K562 (cell line): ENCODE measurements around the gene SLC22A15. TPM values are rescaled to one million over a fixed set of nuclear protein-coding genes. Genes with fewer than 3 reads are reported as not detected.

ENCODE experiments used
- ATAC-seq: fragments of 200-7000 bp; cut with Tn5 transposase; 3 replicates; pipeline ENCODE4 v1.9.1; 2020; ENCODE audit warnings: moderate library complexity
- BruUV-seq: library from RNA; stranded (reverse); fragments of 400-500 nt; replicated peaks from 2 replicates; lab custom pipeline; 2021; lab: Mats Ljungman, UMichigan
- CTCF ChIA-PET: fragments of 300-600 bp; formaldehyde crosslinking; extraction: SDS; loops from one replicate; lab custom pipeline; 2021; ENCODE audit warnings: low intra/inter-chr PET ratio; lab: Yijun Ruan, JAX
- POLR2A ChIA-PET: fragments of 300-600, 350-650 bp; sonication (Branson Sonifier 250); formaldehyde crosslinking; extraction: SDS; loops from one replicate; lab custom pipeline; 2021; ENCODE audit warnings: antibody characterized with exemption, inconsistent platforms; lab: Yijun Ruan, JAX
- DNase-seq, 4 experiments: peaks; one replicate each; pipeline versions ENCODE4 v3.0.0 to v3.0.0-alpha.2; 2011 to 2018; ENCODE audit warnings: low spot score in 3 of 4, mixed read lengths in 3 of 4; ENCODE audit errors: extremely low read depth in 1 of 4
- FAIRE-seq: peaks from 2 replicates; lab custom pipeline; 2011; peaks lifted over from hg19 to GRCh38; lab: Jason Lieb, UNC
- H2AFZ ChIP-seq: 2 replicates; pipeline ENCODE4 v1.6.0; 2011; ENCODE audit warnings: low read depth, low read length, control low read depth, inconsistent platforms
- H3K27ac ChIP-seq: fragments of 200-600 bp; 3 replicates; pipeline ENCODE4 v1.8.0; 2011; ENCODE audit warnings: low read depth, mild to moderate bottlenecking, control low read depth, inconsistent platforms, low read length, moderate library complexity, mixed read lengths; ENCODE audit errors: extremely low read depth
- H3K27me3 ChIP-seq, 2 experiments: fragments of 300-600 bp in 1 of 2; 2 replicates in 1 of 2; 3 replicates in 1 of 2; pipeline versions ENCODE4 v1.6.0 to v1.8.0; 2011; ENCODE audit warnings: inconsistent platforms in 2 of 2, low read length in 2 of 2, mild to moderate bottlenecking in 1 of 2, mixed read lengths in 1 of 2, moderate library complexity in 1 of 2; ENCODE audit not compliant: control insufficient read depth in 2 of 2, insufficient read depth in 2 of 2
- H3K36me3 ChIP-seq: fragments of 300-600 bp; 3 replicates; pipeline ENCODE4 v1.8.0; 2011; ENCODE audit warnings: mild to moderate bottlenecking, low read length, inconsistent platforms; ENCODE audit not compliant: control insufficient read depth, insufficient read depth
- H3K4me1 ChIP-seq, 2 experiments: fragments of 200-600 bp in 1 of 2; replicated peaks in 1 of 2; 2 replicates in 1 of 2; 3 replicates in 1 of 2; pipeline versions ENCODE4 v1.5.1 to v1.8.0; 2011; ENCODE audit warnings: inconsistent platforms in 2 of 2, low read length in 2 of 2, mild to moderate bottlenecking in 1 of 2, mixed read lengths in 1 of 2, moderate library complexity in 1 of 2; ENCODE audit not compliant: control insufficient read depth in 2 of 2, insufficient read depth in 2 of 2
- H3K4me2 ChIP-seq: 2 replicates; pipeline ENCODE4 v1.6.1; 2011; ENCODE audit warnings: low read length, control low read depth, inconsistent platforms, mixed read lengths; ENCODE audit not compliant: insufficient read depth
- H3K4me3 ChIP-seq: fragments of 200-600 bp; sonication (generic), shearing (Covaris generic); 2 replicates; pipeline ENCODE4 v1.5.1; 2016; ENCODE audit warnings: control low read depth, inconsistent platforms
- H3K79me2 ChIP-seq: fragments of 200-600 bp; 3 replicates; pipeline ENCODE4 v1.8.0; 2011; ENCODE audit warnings: low read length, inconsistent platforms; ENCODE audit not compliant: control insufficient read depth, insufficient read depth
- H3K9ac ChIP-seq, 2 experiments: 2 replicates each; pipeline versions ENCODE4 v1.6.0 to v1.6.1; 2011; ENCODE audit warnings: low read depth in 2 of 2, low read length in 2 of 2, control low read depth in 1 of 2, inconsistent platforms in 1 of 2, mild to moderate bottlenecking in 1 of 2, mixed read lengths in 1 of 2; ENCODE audit not compliant: insufficient read depth in 1 of 2
- H3K9me1 ChIP-seq: one replicate; pipeline ENCODE4 v1.6.0; 2011; ENCODE audit warnings: inconsistent platforms, mild to moderate bottlenecking, low read length, moderate library complexity; ENCODE audit not compliant: control insufficient read depth, insufficient read depth
- H3K9me3 ChIP-seq: replicated peaks from 2 replicates; pipeline ENCODE4 v1.5.1; 2011; ENCODE audit warnings: low read depth, low read length, inconsistent platforms; ENCODE audit not compliant: control insufficient read depth, insufficient read depth
- H4K20me1 ChIP-seq: replicated peaks from 2 replicates; pipeline ENCODE4 v1.6.1; 2011; ENCODE audit warnings: low read length, inconsistent platforms, mixed read lengths; ENCODE audit not compliant: control insufficient read depth, insufficient read depth
- ARID4B ChIP-seq: sonication (generic); formaldehyde crosslinking; IDR thresholded peaks from 2 replicates; pipeline ENCODE4 v1.8.0; 2022; ENCODE audit warnings: mild to moderate bottlenecking, missing genetic modification reagents
- HMG20B ChIP-seq: fragments of 250-450 bp; sonication (Bioruptor Pico); IDR thresholded peaks from 2 replicates; pipeline ENCODE4 v1.5.0; 2021; ENCODE audit warnings: mild to moderate bottlenecking
- RBM15 ChIP-seq: fragments of 200-400 bp; formaldehyde crosslinking; IDR thresholded peaks from 2 replicates; pipeline ENCODE4 v1.6.1; 2018; ENCODE audit warnings: mild to moderate bottlenecking, low read length, moderate library complexity; ENCODE audit not compliant: insufficient read depth
- SETDB1 ChIP-seq: IDR thresholded peaks from one replicate; pipeline ENCODE4 v1.6.1; 2012; ENCODE audit warnings: low read length, control low read depth, inconsistent platforms
- ZBTB2 ChIP-seq: fragments of 450-650 bp; IDR thresholded peaks from 2 replicates; pipeline ENCODE4 v1.6.1; 2016; ENCODE audit warnings: antibody characterized with exemption
- ZNF407 ChIP-seq: fragments of 450-650 bp; IDR thresholded peaks from 2 replicates; pipeline ENCODE4 v1.6.1; 2016; ENCODE audit warnings: low read depth
- ZNF444 ChIP-seq: fragments of 250-450 bp; sonication (Bioruptor Pico); IDR thresholded peaks from 2 replicates; pipeline ENCODE4 v1.4.0; 2020; ENCODE audit warnings: mild to moderate bottlenecking, moderate library complexity
- WGBS: fragments of 100-300 bp; shearing (Covaris generic); methylation state at CpG from one replicate; pipeline ENCODE4 v1.1.6; 2016; ENCODE audit warnings: low coverage, mixed read lengths; ENCODE audit not compliant: insufficient coverage; ENCODE audit errors: missing lambda C conversion rate; 5-methylcytosine and 5-hydroxymethylcytosine counted together
- in situ Hi-C: fragments of 300-500 bp; cut with MboI; formaldehyde crosslinking; loops from 4 replicates; pipeline ENCODE4 v1.15.0; 2018; ENCODE audit warnings: inconsistent platforms, mixed read lengths
- intact Hi-C: fragments of 100-400 bp; cut with micrococcal nuclease; formaldehyde crosslinking; loops from 2 replicates; pipeline ENCODE4 v1.14.2; 2022
- polyA plus RNA-seq, 8 experiments: library from polyadenylated mRNA; depleted of rRNA in 4 of 8; stranded (reverse) in 5 of 8; unstranded in 3 of 8; fragments of >200 nt; fragmentation: Nextera tagmentation in 2 of 8; fragmentation: Illumina TruSeq in 1 of 8; extraction: Ambion mirVana in 2 of 8; extraction: Trizol in 1 of 8; gene quantifications; 2 replicates each; pipeline versions ENCODE4 v1.2.1 to v1.2.3, GENCODE V29; 2011 to 2014; ENCODE audit warnings: inconsistent platforms in 1 of 8, missing spikeins in 1 of 8
- total RNA-seq, 7 experiments: library from RNA; depleted of rRNA in 6 of 7; stranded (reverse); fragments of >200 nt in 6 of 7; fragmentation: Illumina TruSeq in 2 of 7; extraction: Trizol in 2 of 7; gene quantifications; 2 replicates each; pipeline versions ENCODE4 v1.2.1 to v1.2.3, GENCODE V29; 2011 to 2021; ENCODE audit warnings: low replicate concordance in 1 of 7

Gene SLC22A15
- total and polyA plus RNA-seq, 9 of the 15 experiments (the other 6 are each of a cell fraction or from before 2014, with no cell fraction given): 0.24 to 2.7 (median 1.2) TPM

- H3K9me1 ChIP-seq: no peaks in the 10 kb centered on the region
- POLR2A ChIA-PET: no interaction called here
- H4K20me1 ChIP-seq: no peaks in the 10 kb centered on the region
- no peaks in the 10 kb centered on the region for H3K36me3 ChIP-seq
- H3K9ac ChIP-seq: no peak overlapping the region
- no peak overlapping the region for H3K27ac ChIP-seq
- in situ Hi-C loops (no loop called here), intact Hi-C loops (no loop called here)
- no peaks in the 10 kb centered on the region for H3K4me1 ChIP-seq
- peaks cover 0 to 9% of the 10 kb centered on the region in 2 experiments; a peak in 1 of 5 replicates for H3K27me3 ChIP-seq
- no peak overlapping the region for H3K4me3 ChIP-seq
- ATAC-seq (no peak), DNase-seq (no peak), FAIRE-seq (no peak)
- no peaks in the 10 kb centered on the region for H3K9me3 ChIP-seq
- CTCF ChIA-PET: no interaction called here
- BruUV-seq: no TSS peak
- no peaks in the 10 kb centered on the region for H3K79me2 ChIP-seq
- H3K4me2 ChIP-seq: no peak overlapping the region
- WGBS: 7% methylated on average over 4 of the region's 4 CpGs
- no peak overlapping the region for H2AFZ ChIP-seq
- no peak for TF ChIP-seq ZBTB2
- no peak for TF ChIP-seq RBM15
- no peak for TF ChIP-seq ARID4B (CRISPR knock-in tag)
- TF ChIP-seq HMG20B: no peak
- no peak for TF ChIP-seq ZNF407
- TF ChIP-seq ZNF444: no peak
- TF ChIP-seq SETDB1: no peak
Observed at GRCh38 chr1:116044071-116044470, 67.8 kb downstream of the SLC22A15 start.
